SKM-1 treated with dmso at 0.1 percent for 144 hours (cell line): Measurements from ENCODE around the gene FBXW8.

Source experiments
- DNase-seq: peaks from one replicate; lab custom pipeline; 2025; ENCODE audit not compliant: unreplicated experiment; lab: John Stamatoyannopoulos, UW

FBXW8 gene, protein sequence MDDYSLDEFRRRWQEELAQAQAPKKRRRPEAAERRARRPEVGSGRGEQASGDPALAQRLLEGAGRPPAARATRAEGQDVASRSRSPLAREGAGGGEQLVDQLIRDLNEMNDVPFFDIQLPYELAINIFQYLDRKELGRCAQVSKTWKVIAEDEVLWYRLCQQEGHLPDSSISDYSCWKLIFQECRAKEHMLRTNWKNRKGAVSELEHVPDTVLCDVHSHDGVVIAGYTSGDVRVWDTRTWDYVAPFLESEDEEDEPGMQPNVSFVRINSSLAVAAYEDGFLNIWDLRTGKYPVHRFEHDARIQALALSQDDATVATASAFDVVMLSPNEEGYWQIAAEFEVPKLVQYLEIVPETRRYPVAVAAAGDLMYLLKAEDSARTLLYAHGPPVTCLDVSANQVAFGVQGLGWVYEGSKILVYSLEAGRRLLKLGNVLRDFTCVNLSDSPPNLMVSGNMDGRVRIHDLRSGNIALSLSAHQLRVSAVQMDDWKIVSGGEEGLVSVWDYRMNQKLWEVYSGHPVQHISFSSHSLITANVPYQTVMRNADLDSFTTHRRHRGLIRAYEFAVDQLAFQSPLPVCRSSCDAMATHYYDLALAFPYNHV

GRCh38 chr12:116910645-116911451, at the start of gene FBXW8:
FBXW8 (plus strand) TSS chr12:116910950; CDS start chr12:116911038, 88 bp downstream.
- DNase-seq: peak; percentile 27

- DNase-seq: no peak
Observed at GRCh38 chr12:116861320-116861719, 49.4 kb upstream of the FBXW8 start.

DNA sequence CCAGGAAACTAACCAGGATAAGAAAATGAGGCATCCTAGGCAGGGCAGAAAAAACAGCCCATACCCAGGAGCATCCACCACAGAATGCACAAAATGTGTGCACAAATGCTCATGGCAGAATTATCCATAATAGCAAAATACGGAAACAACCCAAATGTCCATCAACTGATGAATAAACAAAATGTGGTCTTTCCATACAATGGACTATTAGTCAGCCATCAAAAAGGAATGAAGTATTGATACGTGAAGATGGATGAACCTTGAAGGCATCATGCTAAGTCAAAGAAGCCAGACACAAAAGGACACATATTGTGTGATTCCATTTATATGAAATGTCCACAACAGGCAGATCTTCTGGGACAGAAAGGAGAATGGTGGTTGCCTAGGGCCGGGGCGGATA, 48.6 kb upstream of the FBXW8 start:
- no peak for DNase-seq

DNA sequence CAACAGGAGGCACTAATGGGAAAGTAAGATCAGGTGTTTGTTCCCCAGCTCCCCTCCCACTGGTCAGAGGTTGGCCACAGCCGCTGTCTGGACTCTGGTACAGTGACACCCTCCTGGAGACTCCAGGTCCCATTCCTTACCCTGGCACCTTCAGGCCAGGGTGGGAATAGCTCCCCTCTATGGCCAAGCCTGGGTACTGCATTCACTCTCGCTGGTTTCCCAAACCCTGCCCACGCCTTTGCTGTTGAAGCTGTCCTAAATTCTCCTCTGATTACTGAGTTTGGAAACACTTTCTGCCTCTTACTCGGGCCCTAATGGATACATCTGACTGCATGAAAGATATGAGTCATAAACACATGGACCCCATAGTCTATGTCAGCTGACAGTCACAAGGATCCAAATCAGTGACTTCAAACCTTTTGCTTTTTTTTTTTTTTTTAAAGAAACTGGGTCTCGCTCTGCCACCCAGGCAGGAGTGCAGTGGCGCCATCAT, 47.4 kb upstream of the FBXW8 start:
- no peak for DNase-seq

DNA sequence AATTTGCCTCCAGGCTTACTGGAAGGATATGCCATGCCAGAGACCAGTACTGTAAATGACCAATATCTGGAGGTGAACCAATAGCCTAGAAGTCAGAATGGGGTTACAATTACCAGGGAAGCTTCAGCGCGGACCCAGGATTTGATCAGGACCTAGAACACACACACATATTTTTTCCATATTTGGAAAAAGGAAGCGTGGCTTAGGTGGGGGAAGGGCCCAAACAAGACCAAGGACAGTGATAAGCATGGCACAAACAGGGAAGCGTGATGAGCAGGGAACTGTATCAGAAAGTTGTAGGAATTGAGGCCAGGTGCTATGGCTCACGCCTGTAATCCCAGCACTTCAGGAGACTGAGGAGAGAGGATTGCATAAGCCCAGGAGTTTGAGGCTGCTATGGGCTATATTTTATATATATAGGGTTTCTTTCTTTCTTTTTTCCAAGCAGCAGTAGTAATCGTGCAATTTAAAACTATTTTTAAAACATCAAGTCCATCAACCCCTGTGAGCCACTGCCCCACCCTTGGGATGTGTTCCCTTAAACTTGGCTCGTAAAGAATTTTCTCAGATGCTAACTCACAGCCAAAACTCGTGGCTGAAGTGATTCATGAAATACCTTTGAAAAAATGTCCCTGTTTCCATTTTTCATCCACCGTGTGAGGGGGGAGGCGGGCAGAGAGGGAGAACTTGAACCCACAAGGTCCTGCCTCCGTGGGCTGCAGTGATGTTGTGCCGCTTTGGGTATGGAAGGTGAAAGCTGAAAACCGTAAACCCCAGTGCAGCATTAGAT, 46.2 kb upstream of the FBXW8 start:
- DNase-seq: no peak

GRCh38 chr12:116867523-116867922, 43.2 kb upstream of the FBXW8 start:
- DNase-seq: no peak

GRCh38 chr12:116870306-116870705, 40.4 kb upstream of the FBXW8 start:
- no peak for DNase-seq

DNA sequence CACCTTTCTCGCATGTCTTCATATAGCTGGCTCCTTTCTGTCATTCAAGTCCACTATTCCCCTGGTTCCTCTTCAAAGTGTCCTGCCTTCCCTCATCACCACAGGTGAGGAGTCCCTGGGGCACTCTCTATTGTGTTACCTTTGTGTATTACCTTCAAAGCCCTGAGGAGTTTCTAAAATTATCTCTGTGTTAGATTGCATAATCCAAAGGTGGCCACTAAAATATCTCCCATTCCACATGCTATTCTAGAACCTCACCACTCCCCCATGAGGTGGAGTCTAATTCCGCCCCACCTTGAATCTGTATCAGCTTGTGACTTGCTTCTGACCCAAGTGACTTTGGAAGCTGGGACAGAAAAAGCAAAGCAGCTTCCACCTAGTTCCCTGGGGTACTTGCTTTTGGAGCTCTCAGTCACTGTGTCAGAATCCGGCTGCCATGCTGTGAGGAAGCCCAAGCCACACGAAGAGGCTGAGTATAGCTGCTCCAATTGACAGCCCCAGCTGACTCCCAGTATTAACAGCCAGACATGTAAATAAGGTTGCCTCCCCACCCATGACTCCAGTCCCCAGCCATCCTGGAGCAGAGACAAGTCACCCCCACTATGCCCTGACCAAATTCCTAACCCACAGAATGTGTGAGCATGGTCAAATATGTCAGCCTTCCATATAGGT, 36.3 kb upstream of the FBXW8 start:
- no peak for DNase-seq

GRCh38 chr12:116876151-116876869, 34.4 kb upstream of the FBXW8 start:
- no peak for DNase-seq

- no peak for DNase-seq
Observed at GRCh38 chr12:116878567-116879508, 31.9 kb upstream of the FBXW8 start.

DNA sequence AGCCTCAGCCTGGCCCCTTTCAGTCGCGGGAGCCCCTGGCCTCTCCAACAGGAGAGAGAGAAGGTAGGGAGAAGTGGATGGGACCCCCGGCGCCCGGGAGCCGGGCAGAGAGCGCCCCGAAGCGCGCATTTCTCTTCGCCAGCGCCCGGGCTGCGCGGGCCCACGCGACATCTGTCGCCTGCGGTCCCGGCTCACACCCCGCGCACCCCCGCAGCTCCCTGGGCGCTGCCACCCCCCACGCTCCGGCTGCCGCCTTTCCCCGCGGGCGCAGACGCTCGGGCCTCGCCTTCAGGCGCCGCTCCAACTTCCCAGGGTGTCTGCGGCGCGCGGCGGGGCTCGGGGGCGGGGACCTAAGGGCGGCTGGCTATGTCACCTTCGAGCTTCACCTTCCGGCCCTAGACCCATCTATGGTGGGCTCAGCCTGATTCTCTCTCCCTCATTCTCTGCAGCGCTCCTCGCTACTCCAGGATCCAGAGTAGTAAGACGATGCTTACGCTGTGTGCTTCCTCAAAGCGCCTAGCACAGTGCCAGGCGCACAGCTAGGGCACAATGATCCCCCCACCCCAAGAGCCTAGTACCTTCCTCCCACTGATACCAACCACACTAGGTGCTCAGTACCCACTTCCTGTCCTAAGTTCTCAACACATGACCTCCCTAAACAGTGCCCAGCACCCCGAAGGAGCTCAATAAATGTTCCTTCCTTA, 31.1 kb upstream of the FBXW8 start:
- no peak for DNase-seq

GRCh38 chr12:116880213-116880816, 30.4 kb upstream of the FBXW8 start:
- no peak for DNase-seq

DNA sequence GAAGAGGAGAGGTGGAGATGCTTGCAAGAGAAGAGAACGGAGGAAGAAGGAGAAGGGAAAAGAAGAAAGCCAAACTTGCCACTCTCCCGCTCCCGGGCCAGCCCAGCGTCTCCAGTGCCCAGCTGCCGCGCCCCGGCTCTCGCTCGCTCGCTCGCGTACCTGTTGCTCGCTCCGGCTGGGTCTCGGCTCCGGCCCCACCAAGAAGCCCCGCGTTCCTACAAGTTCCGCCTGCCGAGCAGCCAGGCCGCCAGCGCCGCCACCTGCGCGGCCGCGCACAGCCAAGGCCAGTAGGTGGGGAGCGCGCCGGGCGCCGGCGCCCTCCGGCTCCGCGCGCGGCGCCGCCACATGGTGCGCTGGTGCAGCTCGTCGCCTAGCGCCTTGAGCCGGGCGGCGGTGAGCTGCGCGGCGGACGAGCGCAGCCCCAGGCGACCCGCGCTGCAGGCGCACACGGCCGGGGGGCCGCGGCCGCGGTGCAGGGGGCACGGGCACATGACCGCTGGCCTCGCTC, 29.9 kb upstream of the FBXW8 start:
- no peak for DNase-seq

DNA sequence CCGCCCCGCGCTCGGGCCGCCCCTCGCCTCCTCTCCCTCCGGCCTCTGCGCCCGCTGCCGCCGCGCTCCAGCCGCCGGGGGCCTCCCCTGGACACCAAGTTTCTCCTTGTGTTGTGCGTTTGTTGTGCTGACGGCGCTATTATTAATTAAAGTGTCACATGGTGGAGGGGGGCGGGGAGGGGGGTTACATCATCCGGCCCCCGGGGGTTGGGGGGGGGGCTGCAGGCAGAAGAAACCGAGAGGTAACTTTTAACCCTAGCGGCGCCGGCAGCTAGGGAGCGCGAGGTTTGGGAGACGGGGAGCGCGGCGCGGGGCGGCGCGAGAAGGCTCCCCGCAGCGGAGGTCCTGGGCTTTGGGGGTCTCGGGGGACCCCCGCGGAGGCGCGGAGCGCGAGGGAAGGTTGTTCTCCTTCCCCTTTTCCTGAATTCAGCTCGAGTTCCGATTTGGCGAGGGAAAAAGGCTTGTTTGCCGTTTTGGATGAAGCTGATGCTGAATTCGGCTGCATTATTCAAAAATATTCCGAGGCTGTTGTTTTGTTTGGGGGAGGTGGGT, 29.3 kb upstream of the FBXW8 start, which contains the start of gene HRK:
Gene HRK (minus strand): TSS at position 117 of the 552 bp plus-strand sequence. CDS start 134 bp downstream, outside the sequence.
- no peak for DNase-seq

DNA sequence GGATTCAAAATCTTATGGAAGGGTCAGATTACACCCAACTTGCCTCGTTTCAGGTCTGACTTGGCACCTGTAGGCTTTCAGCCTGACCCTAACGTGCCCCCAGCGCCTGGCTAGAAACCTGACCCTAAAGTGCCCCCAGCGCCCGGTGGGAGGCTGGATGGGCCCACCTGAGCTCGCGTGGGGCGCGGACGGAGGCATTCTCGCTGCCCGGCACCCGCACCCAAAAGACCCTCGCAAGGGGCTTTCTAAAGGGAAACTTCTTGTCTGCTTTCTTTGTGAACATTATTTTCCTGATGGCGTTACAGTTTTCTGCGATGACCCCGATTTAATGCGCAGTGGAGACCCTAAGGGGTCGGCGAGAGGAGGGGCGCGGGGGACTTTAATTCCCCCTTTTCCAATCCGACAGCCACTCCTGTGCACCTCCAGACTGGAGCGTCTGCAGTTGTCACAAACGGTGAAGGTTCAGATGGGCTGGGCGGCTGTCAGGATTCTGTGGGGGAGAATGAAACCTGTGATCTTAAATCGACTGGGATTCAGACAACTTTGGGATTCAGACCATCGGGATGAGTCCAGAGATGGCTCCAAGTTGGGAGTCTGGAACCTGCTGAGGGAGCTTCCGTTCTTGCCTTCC, 28.8 kb upstream of the FBXW8 start:
- DNase-seq: no peak

DNA sequence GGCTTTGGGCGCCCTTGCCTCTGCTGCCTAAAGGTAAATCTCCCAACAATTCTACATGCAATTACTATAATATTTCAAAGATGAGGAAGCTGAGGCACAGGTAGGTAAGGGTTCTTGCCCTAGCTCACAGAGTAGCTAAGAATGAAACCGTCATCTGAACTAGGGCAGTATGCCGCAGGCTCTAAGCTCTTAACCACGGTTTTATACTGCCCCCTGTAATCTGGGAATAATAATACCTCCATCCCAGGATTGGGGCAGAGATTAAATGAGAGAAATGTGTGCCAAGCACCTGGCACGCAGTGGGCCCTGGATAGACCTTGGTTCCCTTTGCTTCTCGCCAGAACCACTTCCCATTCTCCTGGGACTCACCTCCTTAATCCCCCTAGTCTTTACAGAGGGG, 28.0 kb upstream of the FBXW8 start:
- no peak for DNase-seq
